ENCODE measurements around the gene KIF18B.

KIF18B gene

DNA sequence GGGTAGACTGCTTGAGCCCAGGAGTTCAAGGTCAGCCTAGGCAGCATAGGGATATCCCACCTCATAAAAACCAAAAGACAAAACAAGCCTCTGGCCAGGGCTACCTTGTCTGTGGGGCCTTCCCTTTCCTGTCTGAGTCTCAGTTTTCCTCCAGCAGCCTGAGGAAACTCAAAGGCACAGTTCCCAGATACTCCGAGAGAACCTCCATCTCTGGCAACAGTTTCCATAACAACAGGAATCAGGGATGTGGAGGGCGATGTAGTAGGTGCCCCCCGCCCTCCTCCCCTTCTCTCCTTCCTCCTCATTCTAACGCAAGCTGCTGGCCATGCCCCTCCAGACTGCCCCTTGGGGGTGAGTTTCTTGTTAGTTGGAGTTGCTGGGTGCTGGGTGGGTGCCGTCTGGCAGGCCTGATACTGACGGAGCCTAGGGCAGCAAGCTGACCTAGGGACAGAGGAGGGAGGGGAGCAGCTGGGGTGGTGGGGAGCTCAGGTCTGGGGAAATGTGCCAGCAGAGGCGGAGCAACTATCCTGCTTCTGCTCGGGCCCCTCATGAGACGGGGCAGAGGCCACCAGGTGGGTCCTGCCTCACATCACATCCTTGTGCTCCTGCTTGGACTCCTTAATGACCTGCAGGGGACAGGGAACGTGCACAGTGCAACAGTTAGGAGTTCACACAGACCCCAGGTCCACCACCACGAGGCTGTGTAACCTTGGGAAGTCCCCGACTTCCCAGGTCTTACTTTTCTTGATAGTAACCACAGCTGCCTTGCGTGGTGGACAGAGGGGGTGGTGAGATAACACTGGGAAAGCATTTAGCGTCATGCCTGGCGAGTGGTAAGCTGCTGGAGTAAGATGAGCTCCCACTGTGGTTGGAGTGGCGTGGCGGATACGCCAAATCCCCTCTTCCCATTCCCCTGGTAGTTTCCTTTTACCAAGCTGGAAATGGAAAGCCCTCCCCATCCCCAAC, 40.5 kb downstream of the KIF18B start:
- no peak for TF ChIP-seq YY1 (IDR thresholded peaks at IDR 0.05; ENCODE audit: low read depth)
- TF ChIP-seq EP300 (IDR thresholded peaks at IDR 0.05; ENCODE audit: borderline replicate concordance): no peak
- TF ChIP-seq, protein P1, sequence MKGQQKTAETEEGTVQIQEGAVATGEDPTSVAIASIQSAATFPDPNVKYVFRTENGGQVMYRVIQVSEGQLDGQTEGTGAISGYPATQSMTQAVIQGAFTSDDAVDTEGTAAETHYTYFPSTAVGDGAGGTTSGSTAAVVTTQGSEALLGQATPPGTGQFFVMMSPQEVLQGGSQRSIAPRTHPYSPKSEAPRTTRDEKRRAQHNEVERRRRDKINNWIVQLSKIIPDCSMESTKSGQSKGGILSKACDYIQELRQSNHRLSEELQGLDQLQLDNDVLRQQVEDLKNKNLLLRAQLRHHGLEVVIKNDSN (IDR thresholded peaks at IDR 0.05): no peak
- no peak for TF ChIP-seq ZBTB7A (IDR thresholded peaks at IDR 0.05; ENCODE audit: low read depth)
- no peak for TF ChIP-seq CREB1 (IDR thresholded peaks at IDR 0.05; ENCODE audit: low read depth)

DNA sequence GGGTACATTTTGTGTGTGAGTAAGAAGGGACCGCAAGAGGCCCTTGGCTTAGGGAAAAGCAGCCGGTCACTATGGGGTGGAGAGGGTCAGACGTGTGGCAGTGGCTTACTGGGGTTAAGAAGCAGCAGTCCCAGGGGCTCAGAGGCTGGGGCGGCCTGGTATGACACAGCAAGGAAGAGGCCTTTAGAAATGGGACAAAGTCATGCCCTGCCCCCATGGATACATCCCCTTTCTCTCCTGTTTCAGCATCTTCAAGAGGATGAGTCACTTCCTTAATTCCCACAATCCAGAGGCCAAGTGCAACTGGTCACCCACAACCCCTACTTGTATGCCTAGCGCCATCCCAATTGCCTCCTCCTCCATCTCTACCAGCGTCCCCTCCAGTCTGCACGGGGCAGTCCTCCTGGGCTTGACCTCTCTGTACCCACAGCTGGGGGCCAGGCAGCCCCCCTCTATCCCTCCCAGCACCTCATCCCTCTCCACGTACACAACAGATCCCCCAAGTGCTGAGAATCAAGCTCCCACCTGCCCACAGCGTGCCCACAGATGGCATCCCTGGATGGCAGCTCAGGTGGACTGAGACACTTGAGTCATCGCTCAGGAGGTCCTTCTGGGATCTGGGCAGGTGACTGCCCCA, 41.4 kb downstream of the KIF18B start:
- TF ChIP-seq YY1 (IDR thresholded peaks at IDR 0.05; ENCODE audit: low read depth) (no peak), EGR1 (IDR thresholded peaks at IDR 0.05) (no peak), FOXM1 (IDR thresholded peaks at IDR 0.05; ENCODE audit: borderline replicate concordance, low read depth) (no peak), ZBTB7A (IDR thresholded peaks at IDR 0.05; ENCODE audit: low read depth) (no peak), RAD21 (IDR thresholded peaks at IDR 0.05; ENCODE audit: low read depth) (no peak), TCF12 (IDR thresholded peaks at IDR 0.05; ENCODE audit: low read depth) (no peak), TEAD4 (IDR thresholded peaks at IDR 0.05) (no peak), TAF1 (IDR thresholded peaks at IDR 0.05; ENCODE audit: low read depth) (no peak), NFIC (IDR thresholded peaks at IDR 0.05) (no peak), CEBPB (IDR thresholded peaks at IDR 0.05) (no peak), CREB1 (IDR thresholded peaks at IDR 0.05; ENCODE audit: low read depth) (no peak), EP300 (IDR thresholded peaks at IDR 0.05; ENCODE audit: borderline replicate concordance) (no peak)
- TF ChIP-seq, protein P2, sequence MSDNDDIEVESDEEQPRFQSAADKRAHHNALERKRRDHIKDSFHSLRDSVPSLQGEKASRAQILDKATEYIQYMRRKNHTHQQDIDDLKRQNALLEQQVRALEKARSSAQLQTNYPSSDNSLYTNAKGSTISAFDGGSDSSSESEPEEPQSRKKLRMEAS (IDR thresholded peaks at IDR 0.05): no peak
- TF ChIP-seq, protein P1 (IDR thresholded peaks at IDR 0.05): no peak
- TF ChIP-seq, protein P3, sequence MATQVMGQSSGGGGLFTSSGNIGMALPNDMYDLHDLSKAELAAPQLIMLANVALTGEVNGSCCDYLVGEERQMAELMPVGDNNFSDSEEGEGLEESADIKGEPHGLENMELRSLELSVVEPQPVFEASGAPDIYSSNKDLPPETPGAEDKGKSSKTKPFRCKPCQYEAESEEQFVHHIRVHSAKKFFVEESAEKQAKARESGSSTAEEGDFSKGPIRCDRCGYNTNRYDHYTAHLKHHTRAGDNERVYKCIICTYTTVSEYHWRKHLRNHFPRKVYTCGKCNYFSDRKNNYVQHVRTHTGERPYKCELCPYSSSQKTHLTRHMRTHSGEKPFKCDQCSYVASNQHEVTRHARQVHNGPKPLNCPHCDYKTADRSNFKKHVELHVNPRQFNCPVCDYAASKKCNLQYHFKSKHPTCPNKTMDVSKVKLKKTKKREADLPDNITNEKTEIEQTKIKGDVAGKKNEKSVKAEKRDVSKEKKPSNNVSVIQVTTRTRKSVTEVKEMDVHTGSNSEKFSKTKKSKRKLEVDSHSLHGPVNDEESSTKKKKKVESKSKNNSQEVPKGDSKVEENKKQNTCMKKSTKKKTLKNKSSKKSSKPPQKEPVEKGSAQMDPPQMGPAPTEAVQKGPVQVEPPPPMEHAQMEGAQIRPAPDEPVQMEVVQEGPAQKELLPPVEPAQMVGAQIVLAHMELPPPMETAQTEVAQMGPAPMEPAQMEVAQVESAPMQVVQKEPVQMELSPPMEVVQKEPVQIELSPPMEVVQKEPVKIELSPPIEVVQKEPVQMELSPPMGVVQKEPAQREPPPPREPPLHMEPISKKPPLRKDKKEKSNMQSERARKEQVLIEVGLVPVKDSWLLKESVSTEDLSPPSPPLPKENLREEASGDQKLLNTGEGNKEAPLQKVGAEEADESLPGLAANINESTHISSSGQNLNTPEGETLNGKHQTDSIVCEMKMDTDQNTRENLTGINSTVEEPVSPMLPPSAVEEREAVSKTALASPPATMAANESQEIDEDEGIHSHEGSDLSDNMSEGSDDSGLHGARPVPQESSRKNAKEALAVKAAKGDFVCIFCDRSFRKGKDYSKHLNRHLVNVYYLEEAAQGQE (IDR thresholded peaks at IDR 0.05; ENCODE audit: low read depth): no peak

DNA sequence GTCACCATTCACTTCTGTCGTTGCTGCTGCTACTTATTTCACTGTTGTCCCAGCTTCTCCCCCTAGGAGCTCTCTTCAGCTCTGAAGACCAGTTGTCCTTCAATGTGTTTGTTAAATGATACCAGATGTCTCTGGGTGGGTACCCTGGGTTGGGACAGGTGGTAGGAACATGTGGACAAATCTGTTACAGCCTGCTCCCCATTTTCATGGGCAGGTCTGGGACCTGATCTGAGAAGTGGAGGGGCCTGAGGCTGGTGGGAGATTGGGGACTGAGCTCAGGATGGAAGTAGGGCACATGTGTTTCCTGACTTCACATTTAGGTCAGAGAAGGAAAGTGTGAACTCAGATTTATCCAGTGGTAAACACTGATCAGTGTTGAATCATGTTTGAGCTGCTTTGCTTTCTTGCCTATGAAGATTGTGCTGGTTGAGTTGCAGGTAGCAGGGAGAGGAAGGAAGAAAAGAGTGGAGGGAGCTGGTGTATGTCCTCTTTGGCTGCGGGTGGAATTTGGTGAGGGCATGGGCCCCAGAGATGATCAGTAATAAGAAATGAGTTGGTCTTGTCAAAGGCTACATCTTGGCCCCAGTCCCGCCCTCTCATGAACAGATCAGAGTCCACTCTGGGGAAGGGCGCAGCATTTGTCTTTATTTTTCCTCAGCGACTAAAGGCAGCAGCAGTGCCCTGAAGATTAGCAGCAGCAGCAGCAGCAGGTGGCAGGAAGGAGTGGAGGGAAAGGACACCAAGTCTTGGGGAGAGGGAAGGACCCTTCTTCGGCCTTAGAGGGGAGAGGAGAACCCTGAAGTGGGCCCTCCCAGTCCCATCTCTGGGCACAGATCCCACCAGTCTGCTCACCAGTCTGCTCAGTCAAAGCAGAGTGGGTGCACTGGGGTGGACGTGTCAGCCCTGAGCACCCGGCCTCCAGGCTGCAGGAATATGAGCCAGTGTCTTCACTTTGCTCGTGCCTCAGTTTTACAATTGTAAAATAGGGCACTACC, 42.3 kb downstream of the KIF18B start:
- TF ChIP-seq CREB1 (IDR thresholded peaks at IDR 0.05; ENCODE audit: low read depth): no peak
- TF ChIP-seq, protein P2 (IDR thresholded peaks at IDR 0.05): no peak
- no peak for TF ChIP-seq FOXM1 (IDR thresholded peaks at IDR 0.05; ENCODE audit: borderline replicate concordance, low read depth)
- TF ChIP-seq YY1 (IDR thresholded peaks at IDR 0.05; ENCODE audit: low read depth): no peak
- TF ChIP-seq TAF1 (IDR thresholded peaks at IDR 0.05; ENCODE audit: low read depth): no peak
- no peak for TF ChIP-seq TCF12 (IDR thresholded peaks at IDR 0.05; ENCODE audit: low read depth)
- TF ChIP-seq CEBPB (IDR thresholded peaks at IDR 0.05): no peak
- TF ChIP-seq, protein P1 (IDR thresholded peaks at IDR 0.05): no peak
- no peak for TF ChIP-seq NFIC (IDR thresholded peaks at IDR 0.05)
- TF ChIP-seq, protein P3 (IDR thresholded peaks at IDR 0.05; ENCODE audit: low read depth): no peak
- TF ChIP-seq ZBTB7A (IDR thresholded peaks at IDR 0.05; ENCODE audit: low read depth): no peak

Data from Ishikawa (cell line).